GM12873 (cell line): ENCODE data around the gene PARVG.

Source experiments
- CTCF ChIP-seq: IDR thresholded peaks from 2 replicates; pipeline ENCODE4 v1.5.1; 2012; ENCODE audit warnings: low read depth, mild to moderate bottlenecking, moderate library complexity, low read length, control low read depth; ENCODE audit not compliant: insufficient read depth; ENCODE audit errors: missing control alignments

Gene PARVG

GRCh38 chr22:44162960-44163359, 17.8 kb upstream of the PARVG start:
- TF ChIP-seq CTCF: no peak

GRCh38 chr22:44163536-44163935, 17.2 kb upstream of the PARVG start:
- no peak for TF ChIP-seq CTCF

GRCh38 chr22:44164031-44164430, 16.7 kb upstream of the PARVG start:
- no peak for TF ChIP-seq CTCF

GRCh38 chr22:44165286-44165874, 15.3 kb upstream of the PARVG start:
- TF ChIP-seq CTCF: no peak

GRCh38 chr22:44166498-44167276, 14.0 kb upstream of the PARVG start:
- no peak for TF ChIP-seq CTCF

- TF ChIP-seq CTCF: no peak
These were observed 13.2 kb upstream of the PARVG start for GRCh38 chr22:44167501-44167900.

GRCh38 chr22:44168206-44168605, 12.5 kb upstream of the PARVG start:
- no peak for TF ChIP-seq CTCF
